SU-DHL-6 (cell line): ENCODE results near the gene CLIP4.

Source experiments
- CTCF ChIP-seq: fragments of 200-600 bp; sonication (generic); IDR thresholded peaks from one replicate; pipeline ENCODE4 v1.5.1; 2017; ENCODE audit warnings: antibody characterized with exemption, mild to moderate bottlenecking, low read length, moderate library complexity; ENCODE audit not compliant: insufficient read depth, poor library complexity, severe bottlenecking
- EZH2phosphoT487 ChIP-seq: fragments of 200-600 bp; sonication (generic), shearing (Covaris generic); conservative IDR thresholded peaks from 2 replicates; pipeline ENCODE4 v1.6.1; 2018; ENCODE audit warnings: mild to moderate bottlenecking, antibody characterized with exemption, low read length, moderate library complexity, mixed read lengths

GRCh38 chr2:29124504-29124903 is 9.3 kb downstream of the CLIP4 start:
- no peak for TF ChIP-seq CTCF
- no peak for TF ChIP-seq EZH2phosphoT487
